SK-N-SH (cell line): ENCODE measurements around the gene ASIC2. TPM values are rescaled to one million over a fixed set of nuclear protein-coding genes. Genes with fewer than 3 reads are reported as not detected.

Experiments used
- CTCF ChIA-PET: fragments of 300-600, 350-600 bp; formaldehyde crosslinking; extraction: SDS; loops from one replicate; lab custom pipeline; 2021; lab: Yijun Ruan, JAX
- POLR2A ChIA-PET: fragments of 350-600 bp; sonication (Branson Sonifier 250); formaldehyde crosslinking; extraction: SDS; loops from one replicate; lab custom pipeline; 2020; ENCODE audit warnings: antibody characterized with exemption, inconsistent platforms; lab: Yijun Ruan, JAX
- DNase-seq: peaks from one replicate; pipeline ENCODE4 v3.0.0; 2012
- H2AFZ ChIP-seq: fragments of 200-600 bp; sonication (generic); 2 replicates; pipeline ENCODE4 v1.8.1; 2016; ENCODE audit warnings: antibody characterized with exemption, mild to moderate bottlenecking, low read depth
- H3F3A ChIP-seq: fragments of 200-600 bp; sonication (generic); replicated peaks from 2 replicates; pipeline ENCODE3; 2016; ENCODE audit warnings: antibody characterized with exemption, mild to moderate bottlenecking; ENCODE audit not compliant: insufficient read depth
- H3K27ac ChIP-seq, 2 experiments: fragments of 200-500 bp in 1 of 2; fragments of 200-600 bp in 1 of 2; sonication (Bioruptor generic) in 1 of 2; sonication (generic), shearing (Covaris generic) in 1 of 2; 2 replicates each; pipeline versions ENCODE4 v1.5.1 to v1.6.1; 2014 to 2016; ENCODE audit warnings: low read depth in 2 of 2, inconsistent platforms in 1 of 2, low read length in 1 of 2, mild to moderate bottlenecking in 1 of 2, mixed read lengths in 1 of 2
- H3K27me3 ChIP-seq: fragments of 200-600 bp; sonication (generic), shearing (Covaris generic); 2 replicates; pipeline ENCODE4 v1.6.1; 2016; ENCODE audit warnings: mixed run types; ENCODE audit not compliant: insufficient read depth
- H3K36me3 ChIP-seq, 2 experiments: fragments of 200-500 bp in 1 of 2; fragments of 200-600 bp in 1 of 2; sonication (Bioruptor generic) in 1 of 2; sonication (generic) in 1 of 2; replicated peaks in 1 of 2; 2 replicates each; pipeline versions ENCODE3 to v1.5.1; 2014 to 2016; ENCODE audit warnings: low read length in 1 of 2, mild to moderate bottlenecking in 1 of 2; ENCODE audit not compliant: insufficient read depth in 2 of 2, control insufficient read depth in 1 of 2
- H3K4me1 ChIP-seq, 2 experiments: fragments of 200-500 bp in 1 of 2; fragments of 200-600 bp in 1 of 2; sonication (Bioruptor generic) in 1 of 2; sonication (generic), shearing (Covaris generic) in 1 of 2; 2 replicates each; pipeline versions ENCODE4 v1.5.1 to v1.6.1; 2014 to 2016; ENCODE audit warnings: low read depth in 1 of 2, low read length in 1 of 2, mixed run types in 1 of 2; ENCODE audit not compliant: insufficient read depth in 2 of 2, control insufficient read depth in 1 of 2
- H3K4me2 ChIP-seq: fragments of 200-600 bp; sonication (generic), shearing (Covaris generic); 2 replicates; pipeline ENCODE4 v1.6.1; 2017; ENCODE audit warnings: mixed run types
- H3K4me3 ChIP-seq, 2 experiments: fragments of 200-500 bp in 1 of 2; fragments of 200-600 bp in 1 of 2; sonication (Bioruptor generic) in 1 of 2; sonication (generic), shearing (Covaris generic) in 1 of 2; 2 replicates each; pipeline versions ENCODE4 v1.5.1 to v1.8.1; 2014 to 2016; ENCODE audit warnings: low read depth in 2 of 2, inconsistent platforms in 1 of 2, low read length in 1 of 2, mild to moderate bottlenecking in 1 of 2, mixed read lengths in 1 of 2, moderate library complexity in 1 of 2
- H3K79me2 ChIP-seq: fragments of 200-600 bp; sonication (generic); 2 replicates; pipeline ENCODE4 v1.8.1; 2017; ENCODE audit warnings: mild to moderate bottlenecking; ENCODE audit not compliant: insufficient read depth
- H3K9ac ChIP-seq: fragments of 200-600 bp; sonication (generic); 2 replicates; pipeline ENCODE4 v1.6.1; 2017; ENCODE audit warnings: mixed run types
- H3K9me2 ChIP-seq: fragments of 200-600 bp; sonication (generic); 2 replicates; pipeline ENCODE4 v1.6.1; 2017; ENCODE audit warnings: mixed run types
- H3K9me3 ChIP-seq: fragments of 200-600 bp; sonication (generic); 2 replicates; pipeline ENCODE4 v1.6.1; 2017; ENCODE audit warnings: mixed run types, mild to moderate bottlenecking, moderate library complexity
- H4K20me1 ChIP-seq: fragments of 200-600 bp; sonication (generic); 2 replicates; pipeline ENCODE4 v1.6.1; 2017; ENCODE audit warnings: mild to moderate bottlenecking, mixed run types; ENCODE audit not compliant: insufficient read depth
- CTCF ChIP-seq: fragments of 200-600 bp; sonication (generic); IDR thresholded peaks from 2 replicates; pipeline ENCODE4 v1.6.1; 2017; ENCODE audit warnings: antibody characterized with exemption, mild to moderate bottlenecking, moderate library complexity
- ELF1 ChIP-seq: IDR thresholded peaks from 2 replicates; pipeline ENCODE4 v1.4.0; 2012
- EP300 ChIP-seq, 2 experiments: IDR thresholded peaks; 2 replicates each; pipeline versions ENCODE4 v1.4.0 to v1.6.1; 2012; ENCODE audit warnings: borderline replicate concordance in 1 of 2, low read depth in 1 of 2, low read length in 1 of 2
- EZH2phosphoT487 ChIP-seq: fragments of 200-600 bp; sonication (generic); IDR thresholded peaks from 2 replicates; pipeline ENCODE4 v1.6.1; 2017; ENCODE audit warnings: low read depth, mixed run types, mild to moderate bottlenecking, antibody characterized with exemption, moderate library complexity, borderline replicate concordance
- FOXJ3 ChIP-seq: sonication (generic); formaldehyde crosslinking; IDR thresholded peaks from 2 replicates; pipeline ENCODE4 v1.5.1; 2020; ENCODE audit warnings: mild to moderate bottlenecking, missing genetic modification reagents
- GATA2 ChIP-seq: sonication (generic); formaldehyde crosslinking; IDR thresholded peaks from 2 replicates; pipeline ENCODE4 v1.5.0; 2020; ENCODE audit warnings: mild to moderate bottlenecking, missing genetic modification reagents
- JUND ChIP-seq: IDR thresholded peaks from 2 replicates; pipeline ENCODE4 v1.4.0; 2012
- MAX ChIP-seq: IDR thresholded peaks from 2 replicates; pipeline ENCODE4 v1.4.0; 2012; ENCODE audit warnings: low read depth
- MXI1 ChIP-seq: IDR thresholded peaks from 2 replicates; pipeline ENCODE4 v1.6.1; 2012; ENCODE audit warnings: mild to moderate bottlenecking, low read depth, low read length, improper control_type of control experiment
- NRF1 ChIP-seq: IDR thresholded peaks from 2 replicates; pipeline ENCODE4 v1.6.1; 2012; ENCODE audit warnings: low read depth, mild to moderate bottlenecking, low read length
- RAD21 ChIP-seq: IDR thresholded peaks from 2 replicates; pipeline ENCODE4 v1.6.1; 2012; ENCODE audit warnings: mild to moderate bottlenecking, low read length
- REST ChIP-seq: IDR thresholded peaks from 2 replicates; pipeline ENCODE4 v1.6.1; 2012; ENCODE audit warnings: mild to moderate bottlenecking, low read depth, low read length, moderate library complexity
- SIN3A ChIP-seq: IDR thresholded peaks from 2 replicates; pipeline ENCODE4 v1.6.1; 2012; ENCODE audit warnings: low read depth, mild to moderate bottlenecking, low read length, moderate library complexity, borderline replicate concordance
- TCF12 ChIP-seq: IDR thresholded peaks from 2 replicates; pipeline ENCODE4 v1.4.0; 2012
- ZBTB33 ChIP-seq: IDR thresholded peaks from 2 replicates; pipeline ENCODE4 v1.4.0; 2012; ENCODE audit warnings: low read depth, borderline replicate concordance
- WGBS: methylation state at CpG from one replicate; pipeline ENCODE4 v1.1.6; 2017; ENCODE audit warnings: low lambda C conversion rate; 5-methylcytosine and 5-hydroxymethylcytosine counted together
- polyA plus RNA-seq, 3 experiments: library from polyadenylated mRNA; depleted of rRNA; stranded (reverse); fragments of >200 nt; gene quantifications; 2 replicates each; pipeline ENCODE4 v1.2.3, GENCODE V29; 2012

The ASIC2 gene
- polyA plus RNA-seq, 1 of the 3 experiments (the other 2 are of a cell fraction), result 0.08 TPM

- H4K20me1 ChIP-seq, result no peaks in the 10 kb centered on the region
- H3K4me3 ChIP-seq, result no peak overlapping the region
- H3K9me2 ChIP-seq, result no peaks in the 10 kb centered on the region
- no peak overlapping the region for H3K9ac ChIP-seq
- H3F3A ChIP-seq, result no peaks in the 10 kb centered on the region
- no peaks in the 10 kb centered on the region for H3K9me3 ChIP-seq
- H3K27me3 ChIP-seq, result no peaks in the 10 kb centered on the region
- H3K36me3 ChIP-seq, result no peaks in the 10 kb centered on the region
- no peak for DNase-seq
- H3K4me2 ChIP-seq, result no peak overlapping the region
- H3K4me1 ChIP-seq, result no peaks in the 10 kb centered on the region
- ChIA-PET CTCF (no interaction called here), POLR2A (no interaction called here)
- TF ChIP-seq RAD21, result no peak
- no peak overlapping the region for H2AFZ ChIP-seq
- 73% methylated on average over 11 of the region's 11 CpGs for WGBS
- no peaks in the 10 kb centered on the region for H3K79me2 ChIP-seq
- H3K27ac ChIP-seq, result no peak overlapping the region
Observed at GRCh38 chr17:33045216-33045615, 247.9 kb downstream of the ASIC2 start.

GRCh38 chr17:33044771-33045170 lies 248.3 kb downstream of the ASIC2 start:
- ChIA-PET CTCF (interaction anchor here (1.5 kb wide), 1 partner anchor 154 kb away, joined by 3 read pairs; no protein-coding TSS in a partner anchor), POLR2A (no interaction called here)
- Histone ChIP-seq H3F3A (no peaks in the 10 kb centered on the region), H3K27ac (no peak overlapping the region), H3K4me3 (no peak overlapping the region), H3K4me2 (no peak overlapping the region), H3K27me3 (no peaks in the 10 kb centered on the region), H3K79me2 (no peaks in the 10 kb centered on the region), H3K36me3 (no peaks in the 10 kb centered on the region), H3K9ac (no peak overlapping the region), H2AFZ (no peak overlapping the region), H3K9me2 (no peaks in the 10 kb centered on the region), H4K20me1 (no peaks in the 10 kb centered on the region), H3K9me3 (no peaks in the 10 kb centered on the region), H3K4me1 (no peaks in the 10 kb centered on the region)
- 26% methylated on average over 3 of the region's 3 CpGs for WGBS
- TF ChIP-seq JUND, result no peak
- no peak for TF ChIP-seq REST
- no peak for TF ChIP-seq NRF1
- no peak for TF ChIP-seq TCF12
- TF ChIP-seq ELF1, result no peak
- TF ChIP-seq EZH2phosphoT487, result no peak
- no peak for TF ChIP-seq EP300 (IDR thresholded peaks at IDR 0.05; ENCODE audit: borderline replicate concordance in 1 of 2, low read depth in 1 of 2, low read length in 1 of 2)
- TF ChIP-seq MXI1, result no peak
- no peak for TF ChIP-seq ZBTB33
- TF ChIP-seq SIN3A, result no peak
- no peak for TF ChIP-seq GATA2 (CRISPR knock-in tag)
- no peak for TF ChIP-seq FOXJ3
- no peak for TF ChIP-seq MAX
- no peak for TF ChIP-seq CTCF
- DNase-seq, result no peak
